ENCODE measurements around the gene HHAT.

The HHAT gene

DNA sequence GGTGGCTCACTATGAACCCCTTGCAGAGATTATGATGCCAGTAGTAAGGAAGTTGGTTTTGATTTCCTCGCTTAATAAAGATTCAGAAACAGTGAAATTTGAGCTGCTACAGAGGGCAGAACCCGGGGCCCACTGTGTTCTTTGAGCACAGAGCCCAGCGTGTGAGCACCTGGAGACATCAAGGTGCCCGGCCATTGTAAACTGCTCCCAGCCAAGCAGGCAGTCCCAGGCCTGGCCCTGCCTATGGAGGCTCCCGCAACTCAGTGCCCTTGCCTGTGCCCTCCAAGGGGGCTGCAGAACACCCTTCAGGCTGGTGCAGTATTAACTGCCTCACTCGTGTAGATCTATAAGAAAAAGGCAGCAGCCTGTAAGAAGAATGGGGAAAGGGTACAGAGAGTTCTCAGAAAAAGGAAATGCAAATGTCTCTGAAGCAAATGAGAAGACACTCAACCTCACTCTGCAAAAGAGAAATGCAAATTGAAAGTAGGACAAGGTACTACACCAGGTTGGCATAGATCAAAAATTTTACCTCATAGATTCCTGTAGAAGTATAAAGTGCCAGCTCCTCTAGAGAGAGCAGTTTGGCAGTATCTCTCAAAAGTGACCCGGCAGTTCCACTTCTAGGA, 323.7 kb downstream of the HHAT start:
- Histone ChIP-seq H3K4me1 (ENCODE audit: insufficient read depth, low read length, severe bottlenecking) (no peaks in the 10 kb centered on the region), H3K27ac (ENCODE audit: low read depth, low read length, poor library complexity, severe bottlenecking) (no peak overlapping the region), H4K20me1 (ENCODE audit: insufficient read depth, low read length) (no peaks in the 10 kb centered on the region), H3K36me3 (ENCODE audit: insufficient read depth, low read length) (no peaks in the 10 kb centered on the region), H3K4me2 (ENCODE audit: low read length) (no peak overlapping the region), H3K9me2 (ENCODE audit: low read depth, low read length) (no peaks in the 10 kb centered on the region), H3K79me2 (ENCODE audit: insufficient read depth, low read length) (no peaks in the 10 kb centered on the region), H3F3A (ENCODE audit: insufficient read depth, low read length) (no peaks in the 10 kb centered on the region), H3K9ac (ENCODE audit: low read length) (no peak overlapping the region), H3K9me3 (ENCODE audit: low read length) (no peaks in the 10 kb centered on the region), H3K4me3 (ENCODE audit: low read depth, low read length, poor library complexity, severe bottlenecking) (no peak overlapping the region), H2AFZ (ENCODE audit: low read length) (no peak overlapping the region), H3K27me3 (ENCODE audit: insufficient read depth, low read length) (no peaks in the 10 kb centered on the region)
- TF ChIP-seq EZH2 (IDR thresholded peaks at IDR 0.05; ENCODE audit: borderline replicate concordance, low read length) = no peak
- TF ChIP-seq, protein P1, sequence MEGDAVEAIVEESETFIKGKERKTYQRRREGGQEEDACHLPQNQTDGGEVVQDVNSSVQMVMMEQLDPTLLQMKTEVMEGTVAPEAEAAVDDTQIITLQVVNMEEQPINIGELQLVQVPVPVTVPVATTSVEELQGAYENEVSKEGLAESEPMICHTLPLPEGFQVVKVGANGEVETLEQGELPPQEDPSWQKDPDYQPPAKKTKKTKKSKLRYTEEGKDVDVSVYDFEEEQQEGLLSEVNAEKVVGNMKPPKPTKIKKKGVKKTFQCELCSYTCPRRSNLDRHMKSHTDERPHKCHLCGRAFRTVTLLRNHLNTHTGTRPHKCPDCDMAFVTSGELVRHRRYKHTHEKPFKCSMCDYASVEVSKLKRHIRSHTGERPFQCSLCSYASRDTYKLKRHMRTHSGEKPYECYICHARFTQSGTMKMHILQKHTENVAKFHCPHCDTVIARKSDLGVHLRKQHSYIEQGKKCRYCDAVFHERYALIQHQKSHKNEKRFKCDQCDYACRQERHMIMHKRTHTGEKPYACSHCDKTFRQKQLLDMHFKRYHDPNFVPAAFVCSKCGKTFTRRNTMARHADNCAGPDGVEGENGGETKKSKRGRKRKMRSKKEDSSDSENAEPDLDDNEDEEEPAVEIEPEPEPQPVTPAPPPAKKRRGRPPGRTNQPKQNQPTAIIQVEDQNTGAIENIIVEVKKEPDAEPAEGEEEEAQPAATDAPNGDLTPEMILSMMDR (IDR thresholded peaks at IDR 0.05; ENCODE audit: low read length) = no peak

DNA sequence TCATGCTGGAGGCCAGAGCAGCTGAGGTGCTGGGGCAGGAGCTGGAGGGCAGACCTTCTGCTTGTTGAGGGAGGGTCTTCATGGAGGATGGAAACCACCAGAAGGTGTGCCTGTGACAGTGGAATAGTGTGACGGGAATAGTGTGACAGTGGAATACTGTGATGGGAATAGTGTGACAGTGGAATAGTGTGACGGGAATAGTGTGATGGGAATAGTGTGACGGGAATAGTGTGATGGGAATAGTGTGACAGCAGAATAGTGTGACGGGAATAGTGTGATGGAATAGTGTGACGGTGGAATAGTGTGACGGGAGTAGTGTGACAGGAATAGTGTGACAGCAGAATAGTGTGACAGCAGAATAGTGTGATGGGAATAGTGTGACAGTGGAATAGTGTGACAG, 325.1 kb downstream of the HHAT start:
- no peak overlapping the region for H3K27ac ChIP-seq (ENCODE audit: low read depth, low read length, poor library complexity, severe bottlenecking)
- TF ChIP-seq, protein P1 (IDR thresholded peaks at IDR 0.05; ENCODE audit: low read length) = no peak
- no peak for TF ChIP-seq EZH2 (IDR thresholded peaks at IDR 0.05; ENCODE audit: borderline replicate concordance, low read length)
- no peaks in the 10 kb centered on the region for H3K36me3 ChIP-seq (ENCODE audit: insufficient read depth, low read length)
- H3K9ac ChIP-seq (ENCODE audit: low read length) = no peak overlapping the region
- H3K9me2 ChIP-seq (ENCODE audit: low read depth, low read length) = no peaks in the 10 kb centered on the region
- no peaks in the 10 kb centered on the region for H3K27me3 ChIP-seq (ENCODE audit: insufficient read depth, low read length)
- H3K4me3 ChIP-seq (ENCODE audit: low read depth, low read length, poor library complexity, severe bottlenecking) = no peak overlapping the region
- H3K79me2 ChIP-seq (ENCODE audit: insufficient read depth, low read length) = no peaks in the 10 kb centered on the region
- H4K20me1 ChIP-seq (ENCODE audit: insufficient read depth, low read length) = no peaks in the 10 kb centered on the region
- H3K4me1 ChIP-seq (ENCODE audit: insufficient read depth, low read length, severe bottlenecking) = no peaks in the 10 kb centered on the region
- H3K4me2 ChIP-seq (ENCODE audit: low read length) = no peak overlapping the region
- no peaks in the 10 kb centered on the region for H3F3A ChIP-seq (ENCODE audit: insufficient read depth, low read length)
- no peaks in the 10 kb centered on the region for H3K9me3 ChIP-seq (ENCODE audit: low read length)
- no peak overlapping the region for H2AFZ ChIP-seq (ENCODE audit: low read length)

DNA sequence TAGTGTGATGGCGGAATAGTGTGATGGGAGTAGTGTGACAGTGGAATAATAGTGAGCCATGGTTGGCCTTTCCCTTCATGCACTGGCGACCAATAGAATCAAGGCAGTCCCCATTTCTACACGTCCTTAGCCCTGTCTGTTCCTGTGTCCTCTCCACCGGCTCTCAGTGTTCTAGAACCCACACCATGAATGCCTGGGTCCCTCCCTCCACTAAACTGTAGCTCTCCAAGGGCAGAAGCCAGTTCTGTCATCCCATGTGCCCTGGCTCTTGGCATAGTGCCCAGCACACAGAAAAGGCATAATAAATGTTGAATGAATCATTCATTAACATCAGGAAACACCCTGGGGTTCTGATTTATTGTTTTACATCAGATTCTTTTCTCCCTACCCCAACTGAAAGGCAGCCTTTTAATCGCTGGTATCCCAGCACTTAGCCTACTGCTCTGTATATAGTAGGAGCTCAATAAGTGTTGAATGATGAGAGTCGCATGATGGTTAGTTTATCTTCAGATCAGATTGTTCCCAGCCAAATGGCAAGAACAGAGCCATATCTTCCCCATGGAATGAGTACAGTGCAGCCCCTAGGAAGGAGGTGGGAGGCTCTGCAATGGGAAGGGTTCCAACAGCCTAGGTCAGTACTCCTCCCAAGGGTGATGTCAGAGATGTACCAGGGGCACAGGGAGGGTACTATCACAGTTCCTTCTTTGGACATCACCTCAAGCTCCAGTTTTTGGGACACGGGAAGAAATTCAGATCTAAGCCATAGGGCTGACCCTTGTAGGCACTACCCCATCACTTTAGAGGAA, 325.7 kb downstream of the HHAT start:
- no peak overlapping the region for H3K4me3 ChIP-seq (ENCODE audit: low read depth, low read length, poor library complexity, severe bottlenecking)
- no peaks in the 10 kb centered on the region for H4K20me1 ChIP-seq (ENCODE audit: insufficient read depth, low read length)
- no peaks in the 10 kb centered on the region for H3K79me2 ChIP-seq (ENCODE audit: insufficient read depth, low read length)
- no peaks in the 10 kb centered on the region for H3F3A ChIP-seq (ENCODE audit: insufficient read depth, low read length)
- TF ChIP-seq, protein P1 (IDR thresholded peaks at IDR 0.05; ENCODE audit: low read length) = no peak
- TF ChIP-seq EZH2 (IDR thresholded peaks at IDR 0.05; ENCODE audit: borderline replicate concordance, low read length) = no peak
- no peaks in the 10 kb centered on the region for H3K27me3 ChIP-seq (ENCODE audit: insufficient read depth, low read length)
- no peaks in the 10 kb centered on the region for H3K36me3 ChIP-seq (ENCODE audit: insufficient read depth, low read length)
- no peak overlapping the region for H3K9ac ChIP-seq (ENCODE audit: low read length)
- no peaks in the 10 kb centered on the region for H3K9me2 ChIP-seq (ENCODE audit: low read depth, low read length)
- no peaks in the 10 kb centered on the region for H3K4me1 ChIP-seq (ENCODE audit: insufficient read depth, low read length, severe bottlenecking)
- no peak overlapping the region for H3K27ac ChIP-seq (ENCODE audit: low read depth, low read length, poor library complexity, severe bottlenecking)
- no peaks in the 10 kb centered on the region for H3K9me3 ChIP-seq (ENCODE audit: low read length)
- no peak overlapping the region for H2AFZ ChIP-seq (ENCODE audit: low read length)
- no peak overlapping the region for H3K4me2 ChIP-seq (ENCODE audit: low read length)

All from OCI-LY1 (cell line).